ENCODE data around the gene GALNT13.

GALNT13 gene

DNA sequence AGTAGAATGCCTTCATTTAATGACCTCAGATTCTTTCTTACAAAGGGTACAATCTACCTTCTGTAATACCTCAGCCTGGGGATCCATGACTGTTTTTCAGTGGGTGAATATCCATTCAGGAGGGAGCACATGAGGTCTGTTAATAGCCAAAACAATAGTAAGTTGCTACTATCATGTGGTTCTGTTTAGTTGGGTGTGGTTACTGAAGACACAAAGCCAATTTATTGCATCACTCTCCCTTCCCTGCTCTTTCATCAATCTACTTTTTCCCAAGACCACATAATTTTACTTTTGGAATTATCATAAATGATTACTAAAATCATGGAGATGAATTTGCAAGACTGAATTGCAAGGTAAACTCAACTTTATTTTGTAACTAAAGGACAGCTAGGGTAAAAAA lies 254.2 kb downstream of the GALNT13 start:
- peak; percentile 43 for DNase-seq (ENCODE audit: low read depth)

DNA sequence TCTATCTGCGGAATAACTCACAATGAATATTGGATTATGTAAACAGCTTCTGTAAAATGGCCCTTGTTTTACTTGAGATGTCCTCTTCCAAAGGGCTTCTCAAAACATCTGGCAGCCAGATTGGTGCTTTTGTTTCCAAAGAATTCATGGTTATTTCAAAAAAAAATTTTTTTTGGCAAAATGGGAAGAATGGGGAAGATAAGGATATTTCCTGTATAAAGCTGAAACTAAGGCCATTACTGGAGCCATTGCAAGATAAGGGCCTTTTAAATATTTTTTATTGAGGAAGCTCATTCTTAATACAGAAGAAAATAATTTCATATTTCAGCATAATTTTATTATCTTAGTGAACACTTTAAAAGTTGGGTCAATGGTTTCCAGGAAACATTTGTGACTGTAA lies 259.1 kb downstream of the GALNT13 start:
- DNase-seq (ENCODE audit: low read depth) = no peak

DNA sequence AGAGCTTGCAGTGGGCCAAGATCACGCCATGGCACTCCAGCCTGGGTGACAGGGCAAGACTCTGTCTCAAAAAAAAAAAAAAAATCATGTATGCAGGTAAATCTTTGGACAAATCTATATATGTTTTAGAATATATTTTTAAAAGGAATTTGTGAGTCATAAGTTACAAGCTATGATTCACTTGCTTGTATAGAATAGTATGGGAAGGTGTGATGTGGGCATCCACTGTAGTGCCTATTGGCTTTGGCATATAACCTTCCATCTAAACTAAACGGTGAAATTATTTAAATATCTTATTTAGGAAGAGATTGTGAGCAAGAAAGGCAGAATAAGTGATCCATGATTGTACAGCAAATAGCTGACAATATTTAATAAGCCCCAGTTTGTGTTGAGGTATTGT lies 261.1 kb downstream of the GALNT13 start:
- no peak for DNase-seq (ENCODE audit: low read depth)

DNA sequence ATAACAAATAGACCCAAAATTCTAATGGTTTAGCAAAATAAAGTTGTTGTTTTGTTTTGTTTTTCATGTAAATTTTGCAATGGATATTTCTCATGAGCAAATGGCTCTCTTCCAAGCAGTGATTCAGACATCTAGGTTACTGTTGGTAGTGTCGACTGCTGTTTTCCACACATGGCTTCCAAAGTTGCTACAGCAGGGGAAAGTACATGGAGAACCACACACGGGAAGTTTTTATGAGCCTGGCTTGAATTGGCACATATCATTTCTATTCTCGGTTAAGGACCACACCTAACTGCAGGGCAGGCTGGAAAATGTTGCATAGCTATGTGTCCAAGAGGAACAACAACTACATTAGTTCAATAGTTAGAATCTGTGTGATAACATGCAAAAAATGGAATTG lies 262.1 kb downstream of the GALNT13 start:
- DNase-seq (ENCODE audit: low read depth) = peak; percentile 37

DNA sequence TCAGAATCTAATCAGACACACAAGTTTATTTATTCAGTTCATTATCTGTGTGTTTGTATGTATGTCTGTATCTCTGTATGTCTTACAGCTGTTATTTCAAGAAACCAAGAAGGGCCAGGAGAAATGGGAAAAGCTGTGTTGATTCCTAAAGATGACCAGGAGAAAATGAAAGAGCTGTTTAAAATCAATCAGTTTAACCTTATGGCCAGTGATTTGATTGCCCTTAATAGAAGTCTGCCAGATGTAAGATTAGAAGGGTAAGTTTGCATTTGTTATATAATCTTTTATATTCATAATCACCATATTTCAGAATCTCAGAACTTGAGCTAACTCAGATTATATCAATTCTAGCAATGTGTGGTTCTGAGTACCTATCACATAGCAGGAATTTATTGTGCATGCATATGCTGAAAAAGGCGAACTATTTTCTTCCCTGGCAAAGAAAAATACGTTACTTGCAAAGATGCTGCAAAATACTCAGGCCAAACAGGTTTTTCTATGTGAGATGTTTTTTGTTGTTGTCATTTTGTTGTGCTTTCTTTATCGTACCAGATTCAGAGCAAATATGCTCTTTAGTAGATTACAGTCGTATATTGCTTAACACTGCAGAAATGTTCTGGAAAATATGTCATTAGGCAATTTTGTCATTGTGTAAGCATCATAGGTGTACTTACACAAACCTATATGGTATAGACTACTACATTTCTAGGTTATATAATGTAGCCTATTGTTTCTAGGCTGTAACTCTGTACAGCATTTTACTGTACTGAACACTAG lies 268.7 kb downstream of the GALNT13 start:
- no peak for DNase-seq (ENCODE audit: low read depth)

DNA sequence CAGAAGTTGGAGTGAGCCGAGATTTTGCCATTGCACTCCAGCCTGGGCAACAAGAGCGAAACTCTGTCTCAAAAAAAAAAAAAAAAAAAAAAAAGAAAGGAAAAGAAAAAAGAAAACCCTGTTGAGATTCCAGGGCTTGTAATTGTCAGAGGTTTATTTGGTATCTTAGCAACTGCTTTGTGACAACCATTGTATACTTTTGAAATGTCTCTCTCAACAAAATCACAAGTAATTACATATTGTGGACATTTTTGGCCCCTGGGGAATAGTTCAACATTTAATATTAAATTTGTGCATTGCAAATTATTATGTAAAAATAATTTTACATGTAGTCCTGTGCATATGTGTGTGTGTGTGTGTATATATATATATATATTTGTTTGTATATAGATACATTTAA lies 270.8 kb downstream of the GALNT13 start:
- DNase-seq (ENCODE audit: low read depth) = no peak

DNA sequence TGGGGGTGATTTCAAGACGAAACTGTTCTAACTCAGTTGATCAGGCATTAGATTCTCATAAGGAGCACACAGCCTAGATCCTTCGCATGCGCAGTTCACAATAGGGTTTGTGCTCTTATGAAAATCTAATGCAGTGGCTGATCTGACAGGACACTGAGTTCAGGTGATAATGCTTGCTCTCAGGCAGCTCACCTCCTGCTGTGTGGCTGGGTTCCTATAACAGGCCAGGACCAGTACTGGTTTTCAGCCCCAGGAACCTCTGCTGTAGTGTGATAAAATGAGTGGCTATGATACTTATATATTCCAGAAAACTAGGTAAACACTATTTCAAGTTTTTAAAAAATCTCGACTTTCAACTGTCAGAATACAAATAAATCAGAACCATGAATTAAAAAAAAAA lies 271.4 kb downstream of the GALNT13 start:
- no peak for DNase-seq (ENCODE audit: low read depth)

DNA sequence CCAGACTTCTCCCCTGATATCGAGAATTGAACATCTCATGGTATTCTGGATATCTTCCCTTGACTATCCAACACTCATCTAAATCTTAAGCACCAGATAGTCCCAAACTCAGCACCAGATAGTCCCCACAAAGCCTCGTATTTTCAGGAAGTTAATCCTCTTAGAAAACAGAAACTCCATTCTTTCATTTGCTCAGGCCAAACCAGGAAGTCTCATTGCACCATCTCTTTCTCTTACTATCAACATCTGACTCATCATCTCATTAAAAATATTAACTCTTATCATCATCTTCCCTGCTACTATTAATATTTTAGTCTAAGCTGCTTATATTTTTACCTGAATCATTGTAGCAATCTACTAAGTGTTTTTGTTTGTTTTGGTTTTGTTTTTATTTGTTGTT lies 286.4 kb downstream of the GALNT13 start:
- DNase-seq (ENCODE audit: low read depth) = no peak

DNA sequence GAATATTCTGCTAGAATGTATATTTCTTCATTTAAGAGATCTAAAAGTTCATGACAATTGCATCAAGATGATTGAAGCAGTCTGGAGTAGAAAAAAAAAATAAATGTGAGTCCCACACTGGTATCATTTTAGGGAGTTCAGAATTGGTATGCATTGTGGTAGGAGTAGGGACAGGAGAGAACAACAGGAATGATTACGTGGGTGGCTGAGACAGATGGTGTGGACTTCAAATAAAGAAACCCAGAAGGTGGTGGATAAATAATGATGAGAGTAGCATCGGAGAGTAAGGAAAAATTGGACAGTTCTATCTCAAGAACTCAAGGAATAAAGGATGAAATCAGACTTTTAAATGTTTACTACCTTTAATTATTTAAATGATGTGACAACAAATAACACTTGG lies 289.6 kb downstream of the GALNT13 start:
- DNase-seq (ENCODE audit: low read depth) = no peak

DNA sequence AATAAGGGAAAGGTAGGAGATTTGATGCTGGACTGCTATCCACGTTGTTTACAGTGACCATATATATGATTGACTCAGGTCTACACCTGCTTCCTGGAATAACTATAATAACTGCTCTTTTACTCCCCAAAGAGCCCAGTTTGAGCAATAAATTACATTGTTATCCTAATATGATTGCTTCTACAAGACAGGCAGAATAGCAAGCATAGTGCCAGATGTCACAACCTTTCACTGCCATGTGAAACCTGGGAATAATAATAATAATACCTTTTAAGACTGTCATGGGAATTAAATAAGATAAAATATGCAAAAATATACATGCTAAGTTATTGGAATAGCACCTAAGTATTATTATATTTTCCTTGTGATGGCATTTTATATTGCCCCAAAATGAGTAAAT lies 298.7 kb downstream of the GALNT13 start:
- no peak for DNase-seq (ENCODE audit: low read depth)

DNA sequence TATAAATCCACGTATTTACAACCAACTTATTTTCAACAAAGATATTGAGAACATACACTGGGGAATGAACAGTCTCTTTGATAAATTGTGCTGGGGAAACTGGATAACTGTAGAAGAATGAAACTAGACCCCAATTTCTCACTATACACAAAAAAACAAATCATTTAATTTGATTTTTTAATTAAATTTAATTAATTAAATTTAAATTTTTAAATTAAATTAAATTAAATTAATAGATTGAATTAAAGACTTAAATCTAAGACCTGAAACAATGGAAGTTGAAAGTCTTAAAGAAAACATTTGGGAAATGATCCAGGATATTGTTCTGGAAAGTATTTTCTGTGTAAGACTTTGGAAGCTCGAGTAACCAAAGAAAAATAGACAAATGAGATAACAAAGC lies 301.4 kb downstream of the GALNT13 start:
- no peak for DNase-seq (ENCODE audit: low read depth)

DNA sequence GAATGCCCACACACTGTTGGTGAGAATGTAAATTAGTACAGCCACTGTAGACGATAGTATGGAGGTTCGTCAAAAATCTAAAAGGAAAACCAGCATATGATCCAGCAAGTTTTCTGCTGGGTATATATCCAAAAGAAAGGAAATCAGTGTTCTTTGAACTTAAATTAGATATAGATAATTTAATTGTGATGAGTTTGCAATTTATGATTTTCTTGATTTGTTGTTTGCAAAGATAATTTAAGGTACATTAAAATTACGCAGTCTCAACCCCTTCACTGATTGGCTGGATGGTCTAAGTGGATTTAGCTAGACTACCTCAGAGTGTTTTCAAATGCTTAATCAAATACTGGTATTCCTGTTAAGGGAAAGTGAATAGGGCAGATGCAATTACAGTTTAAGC lies 302.2 kb downstream of the GALNT13 start:
- no peak for DNase-seq (ENCODE audit: low read depth)

DNA sequence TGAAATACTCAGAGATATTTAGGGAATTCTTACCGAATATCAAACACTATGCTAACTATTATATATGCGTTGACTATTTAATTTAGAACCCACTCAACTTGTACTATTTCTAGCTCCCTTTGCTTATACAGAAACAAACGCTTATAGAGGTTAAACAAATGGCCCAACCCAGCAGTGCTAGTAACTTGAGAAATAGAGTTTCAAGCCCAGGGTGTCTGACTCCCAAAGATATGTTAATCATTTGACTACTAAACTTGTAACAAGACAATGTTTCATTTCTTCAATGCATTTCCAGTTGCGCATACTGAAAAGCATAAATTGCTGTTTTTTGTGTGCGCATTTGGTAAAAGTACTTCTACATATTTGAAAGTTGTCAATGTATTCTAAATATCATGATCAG lies 310.3 kb downstream of the GALNT13 start:
- DNase-seq (ENCODE audit: low read depth) = no peak

DNA sequence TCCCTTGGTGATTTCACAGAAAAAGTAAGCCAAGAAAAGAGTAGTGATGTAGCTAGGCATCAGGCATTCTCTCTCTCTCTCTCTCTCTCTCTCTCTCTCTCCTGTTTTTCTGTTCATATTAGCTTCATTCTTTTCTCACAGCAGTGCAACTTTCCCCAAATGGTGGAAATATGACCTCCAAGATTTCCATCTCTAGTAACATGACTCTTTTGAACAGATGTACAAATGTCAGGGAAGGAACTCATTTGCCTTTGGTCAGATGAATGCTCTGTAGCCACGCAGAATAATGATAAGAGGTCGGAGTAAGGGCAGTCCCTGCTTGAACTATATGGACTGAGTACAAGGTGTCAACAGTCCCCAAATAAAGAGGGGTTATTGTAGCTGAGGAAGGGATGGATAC lies 316.2 kb downstream of the GALNT13 start:
- DNase-seq (ENCODE audit: low read depth) = no peak

DNA sequence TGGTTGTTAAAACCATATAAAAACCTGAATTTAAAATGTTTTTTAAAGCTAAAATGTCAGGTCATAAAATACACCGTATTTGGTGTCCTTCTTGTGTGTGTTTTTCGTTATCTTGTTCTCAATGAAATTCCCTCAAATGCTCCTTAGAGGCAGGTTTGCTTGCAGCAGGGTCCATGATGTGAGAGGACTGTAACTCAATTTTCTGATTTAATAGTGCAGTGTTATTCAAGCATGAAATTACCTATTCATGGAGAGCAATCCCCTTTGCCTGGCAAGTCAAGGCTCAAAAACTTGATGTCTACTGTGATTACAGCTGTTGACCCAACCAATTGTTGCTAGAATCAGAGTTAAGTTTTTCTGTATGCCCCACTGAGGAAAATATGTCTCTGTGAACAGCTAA lies 318.2 kb downstream of the GALNT13 start:
- DNase-seq (ENCODE audit: low read depth) = no peak

DNA sequence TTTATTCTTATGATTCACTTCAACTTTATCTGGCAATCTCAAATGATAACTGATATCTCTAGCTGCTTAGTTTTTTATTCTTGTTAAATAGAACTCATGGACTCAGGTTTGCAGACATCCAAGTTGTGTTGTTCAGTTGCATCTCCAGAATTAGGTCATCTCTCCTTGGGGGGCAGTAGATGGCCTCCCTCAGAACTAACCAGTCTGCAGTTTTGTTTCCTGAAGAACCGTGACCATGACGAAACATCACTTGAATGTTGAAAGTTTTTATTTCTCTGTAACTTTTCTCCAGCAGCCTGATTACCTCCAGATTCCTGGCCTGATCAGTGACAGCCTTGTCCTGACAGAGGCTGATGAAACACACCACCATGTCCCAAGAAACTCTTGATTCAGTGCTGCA lies 321.5 kb downstream of the GALNT13 start:
- DNase-seq (ENCODE audit: low read depth) = no peak

DNA sequence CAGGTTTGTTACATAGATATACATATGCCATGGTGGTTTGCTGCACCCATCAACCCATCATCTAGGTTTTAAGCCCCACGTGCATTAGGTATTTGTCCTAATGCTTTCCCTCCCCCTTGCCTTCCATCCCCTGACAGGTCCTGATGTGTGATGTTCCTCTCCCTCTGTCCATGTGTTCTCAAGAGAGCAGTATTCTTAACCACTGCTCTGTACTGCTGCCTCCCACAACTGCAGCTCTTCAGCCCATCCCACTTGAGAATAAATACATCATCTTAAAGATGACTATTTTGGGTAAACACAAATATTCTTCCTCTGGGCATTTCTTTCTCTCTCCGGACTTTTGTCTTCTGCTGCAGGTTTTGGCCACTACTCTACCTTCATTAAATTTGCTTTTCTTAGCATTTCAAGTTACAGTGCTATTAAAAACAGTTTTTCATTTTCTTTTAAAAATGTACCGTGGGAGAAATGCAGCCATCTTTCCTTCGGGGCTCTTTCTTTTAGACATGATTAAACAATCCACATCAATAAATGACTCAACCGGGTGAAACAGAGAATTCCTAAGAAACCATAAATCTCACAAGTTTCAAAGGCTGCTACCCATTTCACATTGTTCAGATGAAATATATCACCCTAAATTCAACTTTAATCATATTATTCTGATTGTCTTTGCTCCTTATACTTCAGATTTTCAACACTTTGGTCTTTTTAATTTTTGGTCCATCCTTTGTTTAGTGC lies 323.4 kb downstream of the GALNT13 start:
- no peak for DNase-seq (ENCODE audit: low read depth)

DNA sequence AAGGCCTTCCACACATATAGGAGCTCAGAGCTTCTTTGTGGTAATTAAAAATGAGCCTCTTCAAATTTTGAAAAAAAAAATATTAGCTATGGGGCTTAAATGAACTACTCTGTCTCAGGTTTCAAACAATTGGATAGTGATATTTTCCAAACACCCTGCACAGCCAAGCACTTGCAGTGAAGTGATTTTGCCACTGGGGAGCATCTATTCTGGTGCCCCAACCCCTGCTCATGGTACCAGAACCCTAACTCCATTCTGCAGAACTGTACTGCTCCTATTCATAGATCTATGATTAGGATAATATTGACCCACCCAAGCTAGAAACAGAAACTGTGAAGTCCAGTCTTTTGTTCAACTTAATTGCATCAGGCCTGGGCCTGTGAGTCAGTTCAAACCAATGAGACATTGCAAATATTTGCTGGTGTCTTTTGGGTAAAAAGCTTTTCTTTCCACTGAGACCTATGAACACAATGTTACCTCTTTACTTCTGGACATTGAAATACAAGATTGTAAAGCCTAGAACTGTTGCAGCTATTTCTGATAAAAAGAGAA lies 324.0 kb downstream of the GALNT13 start:
- no peak for DNase-seq (ENCODE audit: low read depth)

DNA sequence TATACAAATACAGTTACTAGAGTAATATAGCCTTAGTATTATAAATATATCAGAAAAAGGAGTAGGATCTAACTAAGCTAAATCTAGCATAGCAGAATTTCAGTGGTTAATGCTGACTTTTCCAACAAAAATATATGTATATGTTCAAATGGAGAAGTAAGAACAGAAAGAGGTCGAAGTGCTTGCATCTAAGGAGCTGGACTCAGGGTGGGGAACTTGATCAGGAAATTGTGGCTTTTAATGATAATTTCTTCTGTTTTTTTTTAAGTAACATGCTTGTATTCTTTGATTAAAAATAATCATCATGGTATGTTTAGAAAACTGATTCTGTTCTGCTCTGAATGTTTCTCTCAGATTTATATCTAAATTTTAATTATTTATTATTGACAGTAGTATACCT lies 327.1 kb downstream of the GALNT13 start:
- no peak for DNase-seq (ENCODE audit: low read depth)

DNA sequence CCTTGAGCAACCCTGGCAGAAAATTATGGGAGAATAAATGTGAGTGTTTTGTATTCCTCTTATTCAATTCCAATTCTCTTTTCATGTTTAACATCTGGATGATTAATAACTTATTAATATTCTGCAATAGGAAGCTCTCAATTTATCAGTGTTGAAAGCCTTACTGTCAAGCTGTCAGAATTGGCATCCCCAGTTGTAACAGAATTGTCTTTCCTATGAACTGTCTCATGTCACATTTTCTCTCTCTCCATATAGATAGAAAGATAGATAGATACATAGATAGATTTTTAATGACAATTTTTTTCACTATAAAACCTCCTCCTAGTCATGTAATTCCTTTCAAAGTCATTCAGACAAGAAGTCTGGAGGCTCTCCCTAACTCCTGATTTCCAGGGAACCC lies 331.5 kb downstream of the GALNT13 start:
- DNase-seq (ENCODE audit: low read depth) = no peak

DNA sequence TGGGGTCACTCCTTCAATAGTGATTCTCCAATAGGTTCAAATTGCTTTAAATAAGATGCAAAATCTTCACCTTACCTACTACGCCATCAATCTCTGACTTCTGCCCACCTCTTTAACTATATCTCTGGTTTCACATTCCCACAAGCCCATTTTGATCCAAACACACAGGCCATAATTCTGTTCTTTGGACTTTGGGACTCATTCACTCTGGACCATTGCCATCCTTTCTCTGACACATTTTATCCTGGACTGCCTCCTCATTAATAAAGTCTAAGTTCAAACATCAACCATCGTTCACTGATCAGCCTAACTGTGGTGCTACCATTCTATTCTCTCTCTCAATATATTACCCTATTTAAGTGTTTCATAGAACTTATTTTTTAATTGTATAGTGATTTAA lies 332.2 kb downstream of the GALNT13 start:
- no peak for DNase-seq (ENCODE audit: low read depth)

DNA sequence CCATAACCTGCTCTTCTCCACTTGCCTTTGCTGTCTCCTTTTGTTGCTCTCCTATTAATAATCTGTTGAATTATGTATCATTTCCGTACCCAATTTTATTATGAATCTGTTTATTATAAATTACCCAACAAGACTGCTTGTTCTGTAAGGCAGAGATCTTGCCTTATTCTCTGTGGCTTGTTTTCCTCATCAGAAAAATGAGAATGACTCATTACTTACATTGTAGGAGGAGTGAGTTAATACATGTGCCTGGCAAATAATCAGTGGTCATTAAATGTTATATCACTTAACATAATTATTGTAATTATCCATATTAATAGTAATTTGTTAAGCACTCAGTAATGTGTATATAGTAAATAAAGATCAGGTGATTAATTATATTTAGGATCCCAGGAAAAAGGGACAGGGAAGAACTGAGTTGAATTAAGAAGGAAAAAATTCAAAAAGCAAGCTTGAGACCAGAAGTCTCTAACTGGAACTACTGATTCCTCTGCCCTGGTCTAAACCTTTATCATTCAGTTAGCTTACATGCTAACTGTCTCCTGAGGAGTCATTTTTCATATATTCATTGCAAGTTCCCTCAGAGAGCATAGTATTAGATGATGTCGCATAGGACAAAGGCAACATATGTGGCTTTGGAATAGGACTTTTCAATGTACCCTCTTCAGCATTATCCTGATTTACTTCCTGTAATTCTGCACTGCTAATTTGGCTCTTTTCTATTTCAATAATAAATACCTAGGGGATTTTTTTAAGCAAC lies 335.7 kb downstream of the GALNT13 start:
- DNase-seq (ENCODE audit: low read depth) = no peak

DNA sequence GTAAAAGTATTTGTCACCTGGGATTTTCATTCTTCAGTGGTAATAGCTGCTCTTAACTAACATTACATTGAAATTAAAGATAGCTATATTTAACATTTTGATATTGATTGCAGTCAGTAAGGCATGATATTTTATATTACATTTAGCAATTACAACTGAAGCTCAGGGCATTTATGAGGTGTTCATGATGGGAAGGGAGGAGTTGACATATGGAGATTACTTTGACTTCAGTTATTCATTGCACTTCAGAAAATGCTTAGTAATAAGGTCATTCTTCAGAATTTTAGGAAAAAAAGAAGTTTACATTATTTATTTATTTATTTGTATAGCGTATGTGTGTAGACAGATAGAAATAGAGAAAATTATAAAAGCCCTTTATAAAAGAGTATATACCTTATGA lies 352.0 kb downstream of the GALNT13 start:
- DNase-seq (ENCODE audit: low read depth) = no peak
